ENCODE measurements around the gene PLEKHG7.
A peak's percentile ranks its signal among the peaks of the same experiment; 100 is the strongest.
"Not testable (repeated sequence)": the region's sequence is repeated elsewhere in the genome, so short reads cannot be mapped to it uniquely, and the experiment has no call there.

Gene PLEKHG7

GRCh38 chr12:92753976-92754885 lies 51.4 kb downstream of the PLEKHG7 start:
- DNase-seq = no peak

GRCh38 chr12:92756898-92757596 lies 54.3 kb downstream of the PLEKHG7 start:
- DNase-seq = no peak

GRCh38 chr12:92757597-92758121 lies 54.9 kb downstream of the PLEKHG7 start:
- DNase-seq = no peak

- no peak for DNase-seq
These were observed 57.0 kb downstream of the PLEKHG7 start for GRCh38 chr12:92759634-92760268.

- DNase-seq = no peak
These were observed 60.0 kb downstream of the PLEKHG7 start for GRCh38 chr12:92762773-92763172.

GRCh38 chr12:92764831-92765230 lies 62.0 kb downstream of the PLEKHG7 start:
- no peak for DNase-seq

GRCh38 chr12:92765871-92766270 lies 63.1 kb downstream of the PLEKHG7 start:
- DNase-seq = no peak

- no peak for DNase-seq
These were observed 66.5 kb downstream of the PLEKHG7 start for GRCh38 chr12:92769124-92769901.

- DNase-seq = no peak
These were observed 68.2 kb downstream of the PLEKHG7 start for GRCh38 chr12:92771001-92771400.

GRCh38 chr12:92775416-92775815 lies 72.6 kb downstream of the PLEKHG7 start:
- no peak for DNase-seq

GRCh38 chr12:92778525-92778924 lies 75.7 kb downstream of the PLEKHG7 start:
- DNase-seq = no peak

- DNase-seq = no peak
These were observed 77.1 kb downstream of the PLEKHG7 start for GRCh38 chr12:92779902-92780301.

- no peak for DNase-seq
These were observed 81.6 kb downstream of the PLEKHG7 start for GRCh38 chr12:92784356-92784755.

GRCh38 chr12:92784797-92785562 lies 82.2 kb downstream of the PLEKHG7 start:
- peak; percentile 79 for DNase-seq

GRCh38 chr12:92785563-92785950 lies 82.8 kb downstream of the PLEKHG7 start:
- no peak for DNase-seq

- no peak for DNase-seq
These were observed 83.3 kb downstream of the PLEKHG7 start for GRCh38 chr12:92786045-92786444.

GRCh38 chr12:92794356-92794755 lies 91.6 kb downstream of the PLEKHG7 start:
- DNase-seq = not testable (repeated sequence)

- DNase-seq = no peak
These were observed 92.0 kb downstream of the PLEKHG7 start for GRCh38 chr12:92794814-92795213.

GRCh38 chr12:92796650-92797049 lies 93.9 kb downstream of the PLEKHG7 start:
- no peak for DNase-seq

- no peak for DNase-seq
These were observed 100.1 kb downstream of the PLEKHG7 start for GRCh38 chr12:92802906-92803305.

- no peak for DNase-seq
These were observed 101.1 kb downstream of the PLEKHG7 start for GRCh38 chr12:92803903-92804302.

GRCh38 chr12:92810370-92810769 lies 107.6 kb downstream of the PLEKHG7 start:
- DNase-seq = no peak

All from NCI-H1436 (cell line).